ENCODE measurements around the gene KLF7. TPM values are rescaled to one million over a fixed set of nuclear protein-coding genes. Genes with fewer than 3 reads are reported as not detected.
A peak's percentile ranks its signal among the peaks of the same experiment; 100 is the strongest.
"Not testable (repeated sequence)": the region's sequence is repeated elsewhere in the genome, so short reads cannot be mapped to it uniquely, and the experiment has no call there.

The KLF7 gene
- total RNA-seq, 1 donor from 2014 or later: 79.1 TPM

DNA sequence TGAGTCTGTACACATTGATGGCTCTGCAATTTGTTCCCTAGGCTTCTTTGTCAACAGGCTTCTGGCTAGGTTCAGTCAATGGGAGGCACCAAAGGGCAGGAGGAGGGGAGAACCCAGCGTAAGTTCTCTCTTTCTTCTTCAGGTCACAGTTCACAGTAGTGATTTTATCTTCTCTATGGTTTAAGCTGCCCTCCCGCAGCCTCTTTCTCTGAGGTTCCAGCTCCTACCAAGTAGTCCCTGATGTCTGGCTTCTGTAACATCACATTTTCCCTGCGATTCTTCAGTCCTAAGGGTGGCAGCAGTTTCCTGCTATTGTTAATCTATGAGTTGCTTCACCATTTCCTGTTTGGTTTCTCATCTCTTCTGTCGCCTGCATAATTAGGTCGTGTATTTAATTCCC, 119.0 kb downstream of the KLF7 start:
- intact Hi-C loops (cut with DNase I): no loop called here
- no peak for DNase-seq (ENCODE audit: low spot score)
- ATAC-seq: peak; percentile 75

DNA sequence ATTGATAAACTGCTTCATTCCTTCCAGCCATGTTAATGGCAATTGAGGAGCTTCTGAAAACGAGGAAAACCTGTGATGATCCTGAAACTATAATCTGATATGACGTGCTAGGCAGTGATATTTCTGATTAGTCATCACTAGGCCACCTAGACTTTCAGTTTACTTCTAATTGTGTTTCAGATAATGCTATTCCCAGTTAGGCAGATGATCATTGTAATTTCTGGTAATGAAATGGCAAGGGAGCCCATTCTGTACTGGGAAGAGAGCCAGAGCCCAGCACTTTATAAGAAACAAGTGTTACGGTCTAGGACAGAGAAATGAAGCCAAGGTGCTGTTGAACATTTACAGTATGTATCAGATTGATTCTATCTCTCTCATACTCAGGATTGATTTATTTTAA, 120.2 kb downstream of the KLF7 start:
- intact Hi-C loops (cut with DNase I): no loop called here
- ATAC-seq (no peak), DNase-seq (ENCODE audit: low spot score) (no peak)

DNA sequence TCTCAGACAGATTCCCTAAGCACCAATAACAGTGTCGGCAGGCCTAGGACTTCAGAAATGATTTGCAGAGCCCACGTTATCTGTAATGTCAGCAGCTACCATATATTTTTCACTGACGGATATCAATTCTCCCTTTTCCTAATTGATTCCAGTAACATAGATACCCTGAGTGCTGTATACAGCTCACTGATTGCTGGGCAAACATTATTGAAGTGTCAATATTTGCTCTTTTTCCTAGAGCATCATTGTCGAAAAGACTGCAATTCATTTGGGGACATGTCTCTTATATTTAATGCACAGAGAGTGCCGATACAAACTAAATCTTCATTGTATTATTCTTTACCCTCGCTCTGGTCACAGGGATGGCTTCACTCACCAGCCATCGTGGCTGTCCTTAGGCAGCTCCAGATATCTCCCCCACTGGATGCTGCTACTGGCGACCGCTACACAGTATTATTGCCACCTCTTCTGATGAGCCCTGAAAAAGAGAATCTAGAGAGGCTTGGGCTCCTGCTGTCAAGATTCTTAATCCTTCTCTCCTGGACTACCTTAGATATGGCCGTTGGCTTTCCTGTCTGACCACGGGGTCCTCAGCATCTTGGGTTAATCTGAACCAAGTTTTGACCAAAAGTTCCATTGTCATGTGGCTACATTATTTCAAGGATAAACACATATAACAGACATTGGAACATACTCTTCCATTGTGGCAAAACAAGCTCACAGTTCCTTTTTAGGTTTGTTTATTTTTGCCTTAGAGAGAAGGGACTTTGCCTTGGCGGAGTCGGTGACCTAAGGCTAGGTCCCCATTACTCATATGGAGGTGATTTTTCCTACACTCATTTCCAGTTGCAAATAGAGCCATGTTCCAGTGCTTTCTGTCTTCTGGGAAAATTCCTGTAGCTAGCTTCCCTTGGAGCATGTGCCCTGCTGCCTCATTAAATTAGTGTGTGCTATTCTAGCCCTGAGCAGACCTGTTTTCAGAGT, 121.1 kb downstream of the KLF7 start:
- ATAC-seq (no peak), DNase-seq (ENCODE audit: low spot score) (no peak)
- intact Hi-C loops (cut with DNase I): no loop called here

DNA sequence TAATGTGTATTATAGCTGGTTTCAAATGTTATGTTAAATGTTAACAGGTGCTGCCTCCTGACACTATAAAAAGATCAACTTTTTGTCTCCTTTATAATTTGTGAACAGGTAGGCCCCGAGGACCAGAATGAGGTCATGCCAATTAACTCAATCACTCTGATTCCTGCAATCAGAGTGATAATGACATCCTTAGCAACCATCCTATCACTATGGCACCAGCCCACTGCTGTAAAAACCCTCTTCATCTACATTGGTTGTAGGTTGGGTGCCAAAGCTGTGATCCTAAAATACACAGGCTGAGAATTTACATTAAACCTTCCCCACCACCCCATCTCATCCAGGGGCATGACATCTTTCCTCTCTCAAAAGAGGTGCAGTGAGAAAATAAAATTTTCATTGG, 122.9 kb downstream of the KLF7 start:
- intact Hi-C loops (cut with DNase I): no loop called here
- DNase-seq (ENCODE audit: low spot score) (no peak), ATAC-seq (no peak)

DNA sequence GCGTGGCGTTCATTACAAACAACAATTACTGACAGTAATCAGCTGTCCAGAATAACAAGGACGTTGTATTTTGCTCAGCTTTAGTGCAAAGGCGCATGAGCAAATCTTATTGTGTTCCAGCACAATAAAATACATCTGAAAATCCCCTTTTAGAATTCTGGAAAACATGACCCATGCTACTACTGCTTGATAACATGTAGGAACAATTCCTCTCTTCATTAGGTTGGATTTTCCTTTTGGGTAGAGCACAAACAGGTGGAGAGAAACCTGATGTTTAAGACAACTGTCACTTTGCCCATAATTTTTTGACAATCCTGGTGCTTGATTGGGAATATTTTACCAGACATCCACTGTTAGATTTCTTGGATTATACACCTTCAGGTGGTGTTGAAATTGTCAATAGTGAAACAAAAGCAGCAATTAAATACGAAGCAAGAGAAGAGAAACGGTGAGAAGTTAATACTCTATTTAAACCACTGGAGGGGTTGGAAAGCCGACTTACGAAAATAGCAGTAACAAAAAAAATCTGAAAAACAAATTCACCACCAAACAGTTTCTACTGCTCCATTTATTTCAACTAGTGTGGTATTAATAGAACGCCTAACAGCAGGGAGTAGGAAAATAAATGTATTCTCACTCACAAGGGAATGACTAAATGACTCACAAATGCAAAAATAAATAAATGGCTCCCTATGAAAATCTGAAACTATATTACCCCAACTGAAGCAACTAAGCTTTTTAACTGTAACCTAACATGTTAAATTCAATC, 123.8 kb downstream of the KLF7 start:
- intact Hi-C loops (cut with DNase I): no loop called here
- no peak for DNase-seq (ENCODE audit: low spot score)
- ATAC-seq: peak; percentile 53

DNA sequence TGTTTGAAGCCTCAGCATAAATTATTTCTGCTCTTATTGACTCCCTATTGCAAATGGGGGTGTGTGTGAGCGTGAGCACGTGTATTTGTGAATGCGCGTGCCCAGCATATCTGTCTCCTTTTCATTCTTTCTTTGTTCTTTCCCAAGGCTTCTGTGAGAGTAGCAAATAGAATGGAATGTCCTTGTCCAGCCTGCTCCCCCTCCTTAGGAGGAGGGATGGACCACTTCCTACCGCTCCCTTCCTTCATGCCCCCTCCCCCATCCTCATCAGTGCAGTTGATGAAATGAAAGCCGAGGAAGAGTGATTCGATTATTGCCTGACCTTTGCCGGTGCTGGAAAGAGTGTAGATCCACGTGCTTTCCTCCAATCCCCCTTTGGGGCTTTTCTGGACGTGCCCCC, 124.5 kb downstream of the KLF7 start:
- intact Hi-C loops (cut with DNase I): no loop called here
- DNase-seq (ENCODE audit: low spot score) (no peak), ATAC-seq (peak; percentile 90)

DNA sequence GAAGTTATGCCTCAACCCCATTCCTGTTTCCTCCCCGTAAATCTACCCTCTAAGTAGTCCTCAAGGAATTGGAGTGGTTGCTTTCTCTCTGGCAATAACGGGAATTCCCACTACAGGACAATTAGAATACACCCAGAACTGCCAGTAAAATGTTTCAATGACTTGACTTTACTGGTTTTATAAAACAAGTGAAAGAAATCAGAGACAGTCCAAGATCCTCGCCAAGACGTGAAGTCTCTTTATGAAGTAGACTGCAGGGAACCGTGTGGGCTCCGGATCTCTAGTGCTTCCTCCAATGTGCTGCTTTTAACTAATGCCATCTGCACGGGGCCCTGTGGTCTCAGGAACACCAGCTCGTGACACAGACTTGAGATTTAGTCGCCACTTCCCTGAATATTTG, 125.1 kb downstream of the KLF7 start:
- intact Hi-C loops (cut with DNase I): no loop called here
- peak; percentile 52 for ATAC-seq
- DNase-seq (ENCODE audit: low spot score): no peak

DNA sequence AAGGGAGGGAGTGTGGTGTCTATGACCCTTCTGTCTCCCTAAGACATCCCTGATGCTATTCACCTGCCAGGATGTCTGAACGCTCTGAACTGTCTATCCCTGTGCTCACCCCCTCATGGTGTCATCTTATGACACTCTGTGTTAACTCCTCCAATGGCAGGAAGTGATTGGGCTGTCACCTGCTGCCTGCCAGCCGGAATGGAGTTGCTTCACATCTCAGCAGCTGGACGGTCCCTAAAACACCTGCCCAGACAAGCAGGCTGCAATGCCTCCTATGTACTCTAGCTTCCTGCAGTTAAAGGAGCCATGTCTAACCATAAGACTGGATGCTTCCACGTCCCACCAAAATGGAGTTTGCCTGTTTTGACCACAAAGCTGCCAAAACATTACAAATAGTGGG, 126.5 kb downstream of the KLF7 start:
- intact Hi-C loops (cut with DNase I): no loop called here
- ATAC-seq: no peak
- DNase-seq (ENCODE audit: low spot score): no peak

DNA sequence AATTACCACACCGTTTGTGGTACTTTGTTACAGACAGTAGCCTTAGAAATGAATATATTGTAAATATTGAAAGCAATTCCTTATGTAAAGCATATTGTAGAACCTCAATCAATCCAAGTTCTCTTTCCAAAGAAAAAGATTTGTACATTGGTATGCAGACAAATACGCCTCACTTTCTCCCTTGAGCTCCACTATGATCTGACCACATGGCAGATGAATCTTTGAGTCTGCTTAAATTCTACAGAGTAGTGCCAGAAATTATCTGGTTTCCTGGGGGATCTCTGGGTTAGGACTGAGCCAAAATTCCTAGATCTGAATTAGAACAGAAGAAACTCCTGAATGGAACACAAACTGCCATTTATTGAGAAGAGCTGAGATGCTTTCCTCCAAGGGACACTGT, 127.4 kb downstream of the KLF7 start:
- DNase-seq (ENCODE audit: low spot score) (no peak), ATAC-seq (no peak)
- intact Hi-C loops (cut with DNase I): no loop called here

DNA sequence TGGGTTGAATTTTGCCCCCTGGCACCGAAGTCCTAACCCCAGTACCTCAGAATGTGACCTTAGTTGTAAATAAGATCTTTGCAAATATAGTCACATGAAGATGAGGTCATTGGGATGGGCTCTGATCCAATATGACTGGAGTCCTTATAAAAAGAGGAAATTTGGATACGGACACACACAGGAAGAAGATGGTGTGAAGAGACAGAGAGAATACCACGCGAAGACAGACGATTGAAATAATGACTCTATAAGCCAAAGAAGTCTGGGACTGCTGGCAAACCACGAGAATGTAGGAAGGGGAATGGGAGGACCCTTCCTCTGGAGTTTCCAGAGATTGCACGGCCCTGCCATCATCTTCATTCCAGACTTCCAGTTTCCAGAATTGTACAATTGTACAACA, 127.9 kb downstream of the KLF7 start:
- ATAC-seq (no peak), DNase-seq (ENCODE audit: low spot score) (no peak)
- intact Hi-C loops (cut with DNase I): no loop called here

DNA sequence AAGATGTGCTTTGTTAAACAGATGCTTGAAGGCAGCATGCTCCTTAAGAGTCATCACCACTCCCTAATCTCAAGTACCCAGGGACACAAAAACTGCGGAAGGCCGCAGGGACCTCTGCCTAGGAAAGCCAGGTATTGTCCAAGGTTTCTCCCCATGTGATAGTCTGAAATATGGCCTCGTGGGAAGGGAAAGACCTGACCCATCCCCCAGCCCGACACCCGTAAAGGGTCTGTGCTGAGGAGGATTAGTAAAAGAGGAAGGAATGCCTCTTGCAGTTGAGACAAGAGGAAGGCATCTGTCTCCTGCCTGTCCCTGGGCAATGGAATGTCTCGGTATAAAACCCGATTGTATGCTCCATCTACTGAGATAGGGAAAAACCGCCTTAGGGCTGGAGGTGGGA, 128.7 kb downstream of the KLF7 start:
- DNase-seq (ENCODE audit: low spot score); intact Hi-C loops (cut with DNase I); ATAC-seq: not testable (repeated sequence)

DNA sequence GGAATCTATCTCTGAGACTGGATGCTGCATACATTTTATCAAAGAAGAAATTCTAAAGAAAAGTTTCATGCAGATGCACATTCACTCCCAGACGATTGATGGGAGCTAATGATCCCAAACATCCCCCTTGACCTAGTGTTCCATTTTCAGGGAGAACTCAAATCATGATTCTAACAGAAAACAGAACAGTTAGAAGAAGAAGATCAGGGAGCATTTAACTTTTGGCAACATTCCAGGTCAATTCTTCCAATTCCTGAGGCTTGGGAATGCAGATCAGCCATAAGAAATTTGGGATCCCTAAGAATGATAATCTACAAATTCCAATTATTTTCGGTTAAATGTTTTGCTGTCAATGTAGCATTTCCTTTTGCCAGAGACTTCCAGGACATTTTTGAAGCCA, 129.9 kb downstream of the KLF7 start:
- intact Hi-C loops (cut with DNase I): no loop called here

DNA sequence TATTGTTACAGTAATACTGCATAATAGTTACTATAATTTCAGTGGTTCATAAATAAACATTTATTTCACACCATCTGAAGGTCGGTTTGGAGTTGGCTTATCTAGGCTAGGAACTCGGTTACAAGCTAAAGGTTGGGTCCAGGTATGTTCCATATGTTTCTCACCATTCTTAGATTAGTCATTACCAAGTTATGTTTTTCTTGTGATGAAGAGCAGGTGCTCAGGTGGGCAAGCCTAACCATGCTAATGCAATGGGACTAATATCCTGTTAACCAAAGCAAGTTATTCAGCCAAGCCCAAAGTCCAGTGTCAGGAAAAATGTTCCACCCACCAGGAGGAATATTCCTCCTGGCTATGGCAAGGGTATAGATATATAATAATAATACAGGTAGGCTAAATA, 133.3 kb downstream of the KLF7 start:
- no peak for ATAC-seq
- intact Hi-C loops (cut with DNase I): no loop called here
- no peak for DNase-seq (ENCODE audit: low spot score)

More for the DNA sequence above, 129.9 kb downstream of the KLF7 start:
- ATAC-seq: no peak
- no peak for DNase-seq (ENCODE audit: low spot score)

Small RNA genes within 50 kb of the gene (microRNA-seq; reads per million reads assigned to microRNA genes)
- gene MIR2355 (40.9 reads per million, percentile 44 among the genes with 10 or more reads in this experiment), gene MIR7845 (3.6 reads per million, percentile 4 among the genes with 10 or more reads in this experiment)

Other genes with a start within 250 kb of the KLF7 start
- 0.89 TPM for gene CPO, start 226.4 kb downstream of the KLF7 start, total RNA-seq